ENCODE results near the gene FBXO30.

FBXO30 gene

GRCh38 chr6:145758113-145758512, 56.5 kb downstream of the FBXO30 start (continued):
- no peak for TF ChIP-seq ZNF704 (tag by site-specific recombination; IDR thresholded peaks at IDR 0.05)
- no peak for TF ChIP-seq ZNF654 (tag by site-specific recombination; IDR thresholded peaks at IDR 0.05; ENCODE audit: low read depth)
- no peak for TF ChIP-seq ZNF629 (tag by site-specific recombination; IDR thresholded peaks at IDR 0.05)
- no peak for TF ChIP-seq ZNF302 (tag by site-specific recombination; IDR thresholded peaks at IDR 0.05; ENCODE audit: low read depth)
- TF ChIP-seq, protein P1, sequence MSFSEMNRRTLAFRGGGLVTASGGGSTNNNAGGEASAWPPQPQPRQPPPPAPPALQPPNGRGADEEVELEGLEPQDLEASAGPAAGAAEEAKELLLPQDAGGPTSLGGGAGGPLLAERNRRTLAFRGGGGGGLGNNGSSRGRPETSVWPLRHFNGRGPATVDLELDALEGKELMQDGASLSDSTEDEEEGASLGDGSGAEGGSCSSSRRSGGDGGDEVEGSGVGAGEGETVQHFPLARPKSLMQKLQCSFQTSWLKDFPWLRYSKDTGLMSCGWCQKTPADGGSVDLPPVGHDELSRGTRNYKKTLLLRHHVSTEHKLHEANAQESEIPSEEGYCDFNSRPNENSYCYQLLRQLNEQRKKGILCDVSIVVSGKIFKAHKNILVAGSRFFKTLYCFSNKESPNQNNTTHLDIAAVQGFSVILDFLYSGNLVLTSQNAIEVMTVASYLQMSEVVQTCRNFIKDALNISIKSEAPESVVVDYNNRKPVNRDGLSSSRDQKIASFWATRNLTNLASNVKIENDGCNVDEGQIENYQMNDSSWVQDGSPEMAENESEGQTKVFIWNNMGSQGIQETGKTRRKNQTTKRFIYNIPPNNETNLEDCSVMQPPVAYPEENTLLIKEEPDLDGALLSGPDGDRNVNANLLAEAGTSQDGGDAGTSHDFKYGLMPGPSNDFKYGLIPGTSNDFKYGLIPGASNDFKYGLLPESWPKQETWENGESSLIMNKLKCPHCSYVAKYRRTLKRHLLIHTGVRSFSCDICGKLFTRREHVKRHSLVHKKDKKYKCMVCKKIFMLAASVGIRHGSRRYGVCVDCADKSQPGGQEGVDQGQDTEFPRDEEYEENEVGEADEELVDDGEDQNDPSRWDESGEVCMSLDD (tag by site-specific recombination; IDR thresholded peaks at IDR 0.05), result no peak
- no peak for TF ChIP-seq ZNF776 (tag by site-specific recombination; IDR thresholded peaks at IDR 0.05; ENCODE audit: borderline replicate concordance)

DNA sequence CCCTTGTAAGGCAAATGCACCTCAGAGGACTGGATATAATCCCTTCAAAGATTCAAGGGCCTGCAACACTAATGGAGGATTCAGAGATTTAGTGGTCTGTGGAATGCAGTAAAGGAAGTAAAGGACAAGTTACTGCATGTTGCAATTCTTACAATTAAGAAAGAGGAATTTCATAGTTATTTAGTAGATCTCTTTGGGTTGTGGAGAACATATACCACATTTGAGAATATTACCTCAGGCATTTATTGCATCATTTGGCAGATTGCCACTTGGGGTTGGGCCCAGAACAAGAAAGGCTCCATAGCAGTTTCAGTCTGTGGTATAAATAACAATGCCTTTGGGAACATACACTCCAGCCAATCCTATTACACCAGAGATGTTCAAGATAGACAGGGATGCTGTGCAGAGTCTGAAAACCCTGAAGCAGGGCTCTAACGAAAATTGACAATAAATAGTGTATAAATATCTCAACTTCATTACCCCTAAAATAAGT, 58.4 kb downstream of the FBXO30 start:
- ChIA-PET CTCF (no interaction called here), POLR2A (interaction anchor here (0.5 to 1.0 kb wide), 3 partner anchors 21 to 970 kb away, joined by 3 read pairs; partner anchors contain the start of gene EPM2A)
- TF ChIP-seq ZFP37 (tag by site-specific recombination; IDR thresholded peaks at IDR 0.05) (no peak), HOXD13 (CRISPR knock-in tag; IDR thresholded peaks at IDR 0.05; ENCODE audit: borderline replicate concordance) (no peak), ZNF138 (tag by site-specific recombination; IDR thresholded peaks at IDR 0.05; ENCODE audit: borderline replicate concordance) (no peak), ZBTB44 (tag by site-specific recombination; IDR thresholded peaks at IDR 0.05) (peak; percentile 39; the same call in 1 of the 2 replicates), ZNF621 (tag by site-specific recombination; IDR thresholded peaks at IDR 0.05) (no peak), ZNF404 (tag by site-specific recombination; IDR thresholded peaks at IDR 0.05) (no peak), ZNF10 (tag by site-specific recombination; IDR thresholded peaks at IDR 0.05) (no peak), ZNF239 (tag by site-specific recombination; IDR thresholded peaks at IDR 0.05) (no peak), ZNF394 (tag by site-specific recombination; IDR thresholded peaks at IDR 0.05; ENCODE audit: borderline replicate concordance) (no peak), ZNF221 (tag by site-specific recombination; IDR thresholded peaks at IDR 0.05; ENCODE audit: borderline replicate concordance) (no peak), ZNF416 (tag by site-specific recombination; IDR thresholded peaks at IDR 0.05) (no peak), ZNF510 (tag by site-specific recombination; IDR thresholded peaks at IDR 0.05; ENCODE audit: insufficient replicate concordance) (no peak), ZNF132 (tag by site-specific recombination; IDR thresholded peaks at IDR 0.05; ENCODE audit: borderline replicate concordance) (no peak), ZBTB1 (tag by site-specific recombination; IDR thresholded peaks at IDR 0.05) (no peak), KLF16 (tag by site-specific recombination; IDR thresholded peaks at IDR 0.05) (0 out of 2 replicates have a peak, but pooled peaks have one; percentile 24), ZNF701 (tag by site-specific recombination; IDR thresholded peaks at IDR 0.05) (no peak), ZNF146 (tag by site-specific recombination; IDR thresholded peaks at IDR 0.05) (no peak), ZNF169 (tag by site-specific recombination; IDR thresholded peaks at IDR 0.05) (no peak), MZF1 (tag by site-specific recombination; IDR thresholded peaks at IDR 0.05; ENCODE audit: borderline replicate concordance) (0 out of 2 replicates have a peak, but pooled peaks have one; percentile 23), ZNF692 (tag by site-specific recombination; IDR thresholded peaks at IDR 0.05) (peak; percentile 67), ZNF561 (tag by site-specific recombination; IDR thresholded peaks at IDR 0.05; ENCODE audit: borderline replicate concordance) (no peak), TRIM28 (IDR thresholded peaks at IDR 0.05; ENCODE audit: borderline replicate concordance, low read length) (peak; percentile 45; the same call in 1 of the 2 replicates), HOXA7 (CRISPR knock-in tag; IDR thresholded peaks at IDR 0.05; ENCODE audit: borderline replicate concordance) (no peak)
- TF ChIP-seq, protein P2, sequence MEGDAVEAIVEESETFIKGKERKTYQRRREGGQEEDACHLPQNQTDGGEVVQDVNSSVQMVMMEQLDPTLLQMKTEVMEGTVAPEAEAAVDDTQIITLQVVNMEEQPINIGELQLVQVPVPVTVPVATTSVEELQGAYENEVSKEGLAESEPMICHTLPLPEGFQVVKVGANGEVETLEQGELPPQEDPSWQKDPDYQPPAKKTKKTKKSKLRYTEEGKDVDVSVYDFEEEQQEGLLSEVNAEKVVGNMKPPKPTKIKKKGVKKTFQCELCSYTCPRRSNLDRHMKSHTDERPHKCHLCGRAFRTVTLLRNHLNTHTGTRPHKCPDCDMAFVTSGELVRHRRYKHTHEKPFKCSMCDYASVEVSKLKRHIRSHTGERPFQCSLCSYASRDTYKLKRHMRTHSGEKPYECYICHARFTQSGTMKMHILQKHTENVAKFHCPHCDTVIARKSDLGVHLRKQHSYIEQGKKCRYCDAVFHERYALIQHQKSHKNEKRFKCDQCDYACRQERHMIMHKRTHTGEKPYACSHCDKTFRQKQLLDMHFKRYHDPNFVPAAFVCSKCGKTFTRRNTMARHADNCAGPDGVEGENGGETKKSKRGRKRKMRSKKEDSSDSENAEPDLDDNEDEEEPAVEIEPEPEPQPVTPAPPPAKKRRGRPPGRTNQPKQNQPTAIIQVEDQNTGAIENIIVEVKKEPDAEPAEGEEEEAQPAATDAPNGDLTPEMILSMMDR (tag by site-specific recombination; IDR thresholded peaks at IDR 0.05), result no peak

More for the DNA sequence above, 58.4 kb downstream of the FBXO30 start:
- Histone ChIP-seq H3K27ac (ENCODE audit: extremely low read depth, low read depth, low read length) (no peak overlapping the region), H3K4me3 (ENCODE audit: low read depth, low read length) (no peak overlapping the region), H3K4me1 (ENCODE audit: control insufficient read depth, insufficient read depth, low read length) (no peaks in the 10 kb centered on the region), H3K36me3 (ENCODE audit: control insufficient read depth in 2 of 2, insufficient read depth in 1 of 2, low read length in 2 of 2) (no peaks in the 10 kb centered on the region), H3K9me3 (ENCODE audit: control insufficient read depth, insufficient read depth, low read depth, low read length) (no peaks in the 10 kb centered on the region)

All from HEK293 (cell line).